Thoracic aorta (tissue), 2 donors: Measurements from ENCODE around the gene CUEDC2. TPM values are rescaled to one million over a fixed set of nuclear protein-coding genes. Genes with fewer than 3 reads are reported as not detected.

Source experiments
- ATAC-seq: fragments of 150-250 bp; one replicate; pipeline ENCODE4 v1.8.0; 2017; ENCODE audit warnings: low read depth; ENCODE audit not compliant: insufficient number of reproducible peaks, low FRiP score
- DNase-seq: peaks from one replicate; pipeline ENCODE4 v3.0.0-alpha.2; 2020; ENCODE audit warnings: low spot score
- H3K27ac ChIP-seq, 2 donors: fragments of 200-600 bp; sonication (generic); 1 replicate in 1 of 2; 2 replicates in 1 of 2; pipeline ENCODE4 v1.5.1; 2016; ENCODE audit warnings: mild to moderate bottlenecking in 2 of 2, moderate library complexity in 2 of 2
- H3K27me3 ChIP-seq: fragments of 200-600 bp; sonication (generic); replicated peaks from 2 replicates; pipeline ENCODE4 v1.6.0; 2016; ENCODE audit warnings: mild to moderate bottlenecking; ENCODE audit not compliant: insufficient read depth
- H3K36me3 ChIP-seq: fragments of 200-600 bp; sonication (generic); one replicate; pipeline ENCODE4 v1.5.1; 2016
- H3K4me1 ChIP-seq, 2 donors: fragments of 200-600 bp; sonication (generic); 1 replicate in 1 of 2; 2 replicates in 1 of 2; pipeline versions ENCODE4 v1.5.1 to v1.6.0; 2016; ENCODE audit warnings: low read depth in 2 of 2, mild to moderate bottlenecking in 1 of 2; ENCODE audit not compliant: control insufficient read depth in 1 of 2
- H3K4me3 ChIP-seq: fragments of 200-600 bp; sonication (generic); 2 replicates; pipeline ENCODE4 v1.5.1; 2016; ENCODE audit warnings: mild to moderate bottlenecking
- H3K9me3 ChIP-seq: fragments of 200-600 bp; sonication (generic); 2 replicates; pipeline ENCODE4 v1.5.1; 2016
- CTCF ChIP-seq: fragments of 200-600 bp; sonication (generic); IDR thresholded peaks from one replicate; pipeline ENCODE4 v1.5.1; 2019; ENCODE audit warnings: antibody characterized with exemption
- total RNA-seq, 2 donors: library from RNA; depleted of rRNA; stranded (reverse); fragments of >200 nt; gene quantifications; one replicate each; pipeline versions ENCODE4 v1.1.0 to v1.2.3, GENCODE V29; 2016

CUEDC2 gene
- total RNA-seq, 2 donors from 2014 or later = 40.8 to 53.2 TPM

GRCh38 chr10:102450124-102450373 is 17.7 kb upstream of the CUEDC2 start:
- TF ChIP-seq CTCF = no peak
- Histone ChIP-seq H3K27ac (peak overlapping the region in 1 of 2 donors; percentile 66), H3K4me1 (peaks cover 0 to 18% of the 10 kb centered on the region in 2 donors), H3K27me3 (no peaks in the 10 kb centered on the region), H3K36me3 (no peaks in the 10 kb centered on the region), H3K4me3 (peak overlapping the region; percentile 90), H3K9me3 (no peaks in the 10 kb centered on the region)
- no peak for ATAC-seq
- no peak for DNase-seq

- no peak for TF ChIP-seq CTCF
- Histone ChIP-seq H3K36me3 (no peaks in the 10 kb centered on the region), H3K9me3 (no peaks in the 10 kb centered on the region), H3K27ac (no peak overlapping the region), H3K27me3 (no peaks in the 10 kb centered on the region), H3K4me1 (peaks cover 0 to 18% of the 10 kb centered on the region in 2 donors), H3K4me3 (peak overlapping the region; percentile 90)
- DNase-seq = no peak
- no peak for ATAC-seq
Measured at GRCh38 chr10:102449321-102450123, 17.1 kb upstream of the CUEDC2 start.

- H3K36me3 ChIP-seq = no peaks in the 10 kb centered on the region
- no peak for DNase-seq
- H3K4me1 ChIP-seq = peaks cover 0 to 7% of the 10 kb centered on the region in 2 donors
- no peaks in the 10 kb centered on the region for H3K9me3 ChIP-seq
- TF ChIP-seq CTCF = no peak
- H3K27me3 ChIP-seq = no peaks in the 10 kb centered on the region
- H3K27ac ChIP-seq = no peak overlapping the region
- ATAC-seq = no peak
- no peak overlapping the region for H3K4me3 ChIP-seq
Measured at GRCh38 chr10:102444851-102445250, 12.5 kb upstream of the CUEDC2 start.

- no peak for TF ChIP-seq CTCF
- no peak overlapping the region for H3K27ac ChIP-seq
- no peaks in the 10 kb centered on the region for H3K36me3 ChIP-seq
- H3K27me3 ChIP-seq = no peaks in the 10 kb centered on the region
- H3K4me1 ChIP-seq = peaks cover 5 to 11% of the 10 kb centered on the region in 2 donors
- DNase-seq (no peak), ATAC-seq (no peak)
- no peak overlapping the region for H3K4me3 ChIP-seq
- no peaks in the 10 kb centered on the region for H3K9me3 ChIP-seq
Measured at GRCh38 chr10:102438374-102438773, 6.0 kb upstream of the CUEDC2 start.

- DNase-seq (no peak), ATAC-seq (no peak)
- Histone ChIP-seq H3K9me3 (no peaks in the 10 kb centered on the region), H3K27ac (no peak overlapping the region), H3K27me3 (no peaks in the 10 kb centered on the region), H3K4me3 (no peak overlapping the region), H3K36me3 (no peaks in the 10 kb centered on the region), H3K4me1 (peaks cover 12 to 17% of the 10 kb centered on the region in 2 donors)
- TF ChIP-seq CTCF = no peak
Measured at GRCh38 chr10:102437515-102437914, 5.1 kb upstream of the CUEDC2 start.
